Liver (tissue), 9 donors: ENCODE results near the gene MOGAT2. TPM values are rescaled to one million over a fixed set of nuclear protein-coding genes. Genes with fewer than 3 reads are reported as not detected.

Experiments
- DNase-seq: peaks from one replicate; pipeline ENCODE4 v3.0.0-alpha.2; 2017; ENCODE audit warnings: low spot score
- H3K27ac ChIP-seq, 2 donors: one replicate each; pipeline ENCODE4 v1.7.0; 2013; ENCODE audit warnings: inconsistent platforms in 2 of 2, low read length in 2 of 2, control low read depth in 1 of 2, low read depth in 1 of 2, mild to moderate bottlenecking in 1 of 2
- H3K27me3 ChIP-seq, 4 donors: one replicate each; pipeline versions ENCODE4 v1.6.1 to v1.7.0; 2013; ENCODE audit warnings: low read length in 3 of 4, inconsistent platforms in 1 of 4, mild to moderate bottlenecking in 1 of 4, moderate library complexity in 1 of 4; ENCODE audit not compliant: control insufficient read depth in 4 of 4, insufficient read depth in 4 of 4
- H3K36me3 ChIP-seq, 4 donors: one replicate each; pipeline versions ENCODE4 v1.6.1 to v1.7.0; 2013; ENCODE audit warnings: low read length in 3 of 4, mild to moderate bottlenecking in 3 of 4, low read depth in 1 of 4, moderate library complexity in 1 of 4; ENCODE audit not compliant: control insufficient read depth in 4 of 4, insufficient read depth in 3 of 4
- H3K4me1 ChIP-seq, 4 donors: one replicate each; pipeline versions ENCODE4 v1.6.1 to v1.7.0; 2013; ENCODE audit warnings: low read length in 3 of 4, mild to moderate bottlenecking in 3 of 4, moderate library complexity in 1 of 4; ENCODE audit not compliant: control insufficient read depth in 4 of 4, insufficient read depth in 4 of 4
- H3K4me3 ChIP-seq, 3 donors: one replicate each; pipeline versions ENCODE4 v1.6.1 to v1.7.0; 2013; ENCODE audit warnings: low read length in 3 of 3, control low read depth in 1 of 3, low read depth in 1 of 3, mild to moderate bottlenecking in 1 of 3
- H3K9ac ChIP-seq, 2 donors: one replicate each; pipeline ENCODE4 v1.7.0; 2013; ENCODE audit warnings: low read length in 2 of 2, mild to moderate bottlenecking in 2 of 2, moderate library complexity in 2 of 2, control low read depth in 1 of 2, low read depth in 1 of 2
- H3K9me3 ChIP-seq, 4 donors: one replicate each; pipeline versions ENCODE4 v1.6.1 to v1.7.0; 2013; ENCODE audit warnings: low read length in 3 of 4; ENCODE audit not compliant: control insufficient read depth in 4 of 4
- ATF3 ChIP-seq: IDR thresholded peaks from 2 replicates; pipeline ENCODE4 v1.6.1; 2016; ENCODE audit warnings: antibody characterized with exemption
- CTCF ChIP-seq: fragments of 150-350 bp; IDR thresholded peaks from 2 replicates; pipeline ENCODE4 v1.5.1; 2017; ENCODE audit warnings: improper control_type of control experiment, low read depth, low read length; ENCODE audit not compliant: missing input control
- FOXA1 ChIP-seq: IDR thresholded peaks from 2 replicates; pipeline ENCODE4 v1.6.1; 2016; ENCODE audit warnings: antibody characterized with exemption
- FOXA2 ChIP-seq: IDR thresholded peaks from 2 replicates; pipeline ENCODE4 v1.6.1; 2016; ENCODE audit warnings: antibody characterized with exemption
- GABPA ChIP-seq, 2 donors: IDR thresholded peaks in 1 of 2; conservative IDR thresholded peaks in 1 of 2; 2 replicates each; pipeline ENCODE4 v1.6.1; 2016; ENCODE audit warnings: antibody characterized with exemption in 2 of 2, mild to moderate bottlenecking in 1 of 2, moderate library complexity in 1 of 2
- HNF4A ChIP-seq, 2 donors: conservative IDR thresholded peaks; 2 replicates each; pipeline ENCODE4 v1.6.1; 2016; ENCODE audit warnings: antibody characterized with exemption in 2 of 2, mild to moderate bottlenecking in 2 of 2
- JUND ChIP-seq, 2 donors: IDR thresholded peaks; 2 replicates each; pipeline ENCODE4 v1.6.1; 2016; ENCODE audit warnings: antibody characterized with exemption in 2 of 2
- NR2F2 ChIP-seq: IDR thresholded peaks from 2 replicates; pipeline ENCODE4 v1.6.1; 2016; ENCODE audit warnings: antibody characterized with exemption
- RAD21 ChIP-seq, 2 donors: IDR thresholded peaks; 2 replicates each; pipeline ENCODE4 v1.6.1; 2016; ENCODE audit warnings: antibody characterized with exemption in 2 of 2, mild to moderate bottlenecking in 2 of 2
- REST ChIP-seq: IDR thresholded peaks from 2 replicates; pipeline ENCODE4 v1.6.1; 2016; ENCODE audit warnings: antibody characterized with exemption, mild to moderate bottlenecking
- RXRA ChIP-seq, 2 donors: IDR thresholded peaks; 2 replicates each; pipeline ENCODE4 v1.6.1; 2017 to 2018; ENCODE audit warnings: antibody characterized with exemption in 2 of 2, mild to moderate bottlenecking in 1 of 2
- TAF1 ChIP-seq: conservative IDR thresholded peaks from 2 replicates; pipeline ENCODE4 v1.6.1; 2016; ENCODE audit warnings: antibody characterized with exemption, mild to moderate bottlenecking
- YY1 ChIP-seq: IDR thresholded peaks from 2 replicates; pipeline ENCODE4 v1.6.1; 2016; ENCODE audit warnings: antibody characterized with exemption, mild to moderate bottlenecking
- ZBTB33 ChIP-seq: IDR thresholded peaks from 2 replicates; pipeline ENCODE4 v1.6.1; 2016; ENCODE audit warnings: antibody characterized with exemption
- WGBS: extraction: QIAGEN DNeasy Blood & Tissue Kit; methylation state at CpG from one replicate; pipeline ENCODE4 v1.1.7; 2013; 5-methylcytosine and 5-hydroxymethylcytosine counted together
- polyA plus RNA-seq, 2 donors: library from polyadenylated mRNA; stranded (reverse) in 1 of 2; unstranded in 1 of 2; fragments of 200-250 nt in 1 of 2; fragments of >200 nt in 1 of 2; fragmentation: Nextera tagmentation in 1 of 2; extraction: Ambion mirVana in 1 of 2; gene quantifications; one replicate each; pipeline versions ENCODE4 v1.2.1 to v1.2.3, GENCODE V29; 2013 to 2015
- total RNA-seq, 2 donors: library from RNA; depleted of rRNA; stranded (reverse); fragments of >200 nt; gene quantifications; one replicate each; pipeline ENCODE4 v1.2.3, GENCODE V29; 2014
- donor health status: healthy.
- donor health status: healthy.
- donor health status: healthy.
- donor health status: healthy.
- donor health status: healthy.

Gene MOGAT2
- total and polyA plus RNA-seq, 4 donors = 1.0 to 92.4 (median 37.6) TPM

GRCh38 chr11:75733071-75733430 lies 15.4 kb downstream of the MOGAT2 start:
- DNase-seq = no peak
- peaks cover 0 to 19% (median 14%) of the 10 kb centered on the region in 4 donors for H3K36me3 ChIP-seq
- TF ChIP-seq ATF3 (no peak), NR2F2 (no peak), REST (no peak), CTCF (no peak), JUND (IDR thresholded peaks at IDR 0.05) (no peak), FOXA1 (no peak), YY1 (no peak), FOXA2 (no peak), HNF4A (conservative IDR thresholded peaks at IDR 0.05) (no peak)
- H3K27ac ChIP-seq = no peak overlapping the region
- peaks cover 16 to 48% (median 38%) of the 10 kb centered on the region in 4 donors for H3K4me1 ChIP-seq
- WGBS = 94% methylated on average over 8 of the region's 8 CpGs
- H3K9me3 ChIP-seq = no peaks in the 10 kb centered on the region
- H3K27me3 ChIP-seq = no peaks in the 10 kb centered on the region
- no peak overlapping the region for H3K9ac ChIP-seq
- H3K4me3 ChIP-seq = no peak overlapping the region

- WGBS = 75% methylated on average over 5 of the region's 5 CpGs
- Histone ChIP-seq H3K36me3 (peaks cover 0 to 14% (median 11%) of the 10 kb centered on the region in 4 donors), H3K4me1 (peaks cover 16 to 48% (median 38%) of the 10 kb centered on the region in 4 donors), H3K27ac (peak overlapping the region in 1 of 2 donors; percentile 69), H3K4me3 (no peak overlapping the region), H3K27me3 (no peaks in the 10 kb centered on the region), H3K9me3 (no peaks in the 10 kb centered on the region), H3K9ac (no peak overlapping the region)
- peak; percentile 9 to 36 for TF ChIP-seq HNF4A (conservative IDR thresholded peaks at IDR 0.05)
- TF ChIP-seq ZBTB33 = no peak
- TF ChIP-seq GABPA (IDR thresholded peaks at IDR 0.05 in 1 of 2, conservative IDR thresholded peaks at IDR 0.05 in 1 of 2) = no peak
- no peak for TF ChIP-seq TAF1
- TF ChIP-seq YY1 = no peak
- TF ChIP-seq RXRA (IDR thresholded peaks at IDR 0.05) = peak in 1 of 2 donors; percentile 19
- TF ChIP-seq RAD21 (IDR thresholded peaks at IDR 0.05) = peak in 1 of 2 donors; percentile 40
- no peak for DNase-seq
These were observed 15.9 kb downstream of the MOGAT2 start for GRCh38 chr11:75733431-75734107.
